Thymus (tissue), 11 donors: ENCODE data around the gene CYP2A13. TPM values are rescaled to one million over a fixed set of nuclear protein-coding genes. Genes with fewer than 3 reads are reported as not detected.
"Not testable (repeated sequence)": the region's sequence is repeated elsewhere in the genome, so short reads cannot be mapped to it uniquely, and the experiment has no call there.

Source experiments
- DNase-seq, 9 donors: peaks; one replicate each; pipeline ENCODE4 v3.0.0-alpha.2; 2013; ENCODE audit warnings: low spot score in 9 of 9, low read depth in 6 of 9, missing footprints in 1 of 9
- H3K27ac ChIP-seq, 2 donors: one replicate each; pipeline ENCODE4 v1.5.1; 2013; ENCODE audit warnings: control low read depth in 1 of 2, low read depth in 1 of 2, low read length in 1 of 2, mild to moderate bottlenecking in 1 of 2, moderate library complexity in 1 of 2
- H3K27me3 ChIP-seq, 2 donors: one replicate each; pipeline ENCODE4 v1.5.1; 2013; ENCODE audit warnings: low read length in 1 of 2; ENCODE audit not compliant: control insufficient read depth in 2 of 2, insufficient read depth in 1 of 2
- H3K36me3 ChIP-seq, 2 donors: one replicate each; pipeline ENCODE4 v1.5.1; 2013; ENCODE audit warnings: low read length in 1 of 2, mild to moderate bottlenecking in 1 of 2, moderate library complexity in 1 of 2; ENCODE audit not compliant: control insufficient read depth in 2 of 2, insufficient read depth in 2 of 2
- H3K4me1 ChIP-seq, 2 donors: one replicate each; pipeline ENCODE4 v1.5.1; 2013; ENCODE audit warnings: low read length in 2 of 2; ENCODE audit not compliant: control insufficient read depth in 2 of 2, insufficient read depth in 2 of 2
- H3K4me3 ChIP-seq, 2 donors: one replicate each; pipeline ENCODE4 v1.5.1; 2013; ENCODE audit warnings: low read length in 2 of 2, control low read depth in 1 of 2, mild to moderate bottlenecking in 1 of 2
- H3K9me3 ChIP-seq, 2 donors: one replicate each; pipeline ENCODE4 v1.5.1; 2013; ENCODE audit warnings: low read length in 1 of 2, mild to moderate bottlenecking in 1 of 2; ENCODE audit not compliant: control insufficient read depth in 2 of 2, insufficient read depth in 1 of 2
- WGBS: extraction: QIAGEN DNeasy Blood & Tissue Kit; methylation state at CpG from one replicate; pipeline ENCODE4 v1.1.7; 2013; 5-methylcytosine and 5-hydroxymethylcytosine counted together
- polyA plus RNA-seq: library from polyadenylated mRNA; stranded (reverse); fragments of 200-250 nt; gene quantifications from one replicate; pipeline ENCODE4 v1.2.3, GENCODE V29; 2013
- total RNA-seq: library from RNA; stranded (reverse); fragments of 120-200 nt; gene quantifications from one replicate; pipeline ENCODE4 v1.2.4, GENCODE V29; 2013
- donor health status: healthy.

Gene CYP2A13
- total and polyA plus RNA-seq, 2 donors, result 0.05 TPM; not detected in 1

- WGBS, result 85% methylated on average over 7 of the region's 7 CpGs
- H3K4me1 ChIP-seq, H3K27ac ChIP-seq, DNase-seq, H3K36me3 ChIP-seq, H3K4me3 ChIP-seq, H3K9me3 ChIP-seq: not testable (repeated sequence)
- H3K27me3 ChIP-seq, result peaks cover 0 to 18% of the 10 kb centered on the region in 2 donors
Measured at GRCh38 chr19:41127362-41127761, 39.1 kb downstream of the CYP2A13 start.

GRCh38 chr19:41127801-41128300, 39.6 kb downstream of the CYP2A13 start:
- peaks cover 0 to 18% of the 10 kb centered on the region in 2 donors for H3K27me3 ChIP-seq
- not testable (repeated sequence) for H3K9me3 ChIP-seq, H3K36me3 ChIP-seq, H3K4me3 ChIP-seq, H3K27ac ChIP-seq, H3K4me1 ChIP-seq
- peak in 4 of 9 donors; percentile 1 to 34 (median 20) for DNase-seq
- 1% methylated on average over 29 of the region's 29 CpGs for WGBS

DNA sequence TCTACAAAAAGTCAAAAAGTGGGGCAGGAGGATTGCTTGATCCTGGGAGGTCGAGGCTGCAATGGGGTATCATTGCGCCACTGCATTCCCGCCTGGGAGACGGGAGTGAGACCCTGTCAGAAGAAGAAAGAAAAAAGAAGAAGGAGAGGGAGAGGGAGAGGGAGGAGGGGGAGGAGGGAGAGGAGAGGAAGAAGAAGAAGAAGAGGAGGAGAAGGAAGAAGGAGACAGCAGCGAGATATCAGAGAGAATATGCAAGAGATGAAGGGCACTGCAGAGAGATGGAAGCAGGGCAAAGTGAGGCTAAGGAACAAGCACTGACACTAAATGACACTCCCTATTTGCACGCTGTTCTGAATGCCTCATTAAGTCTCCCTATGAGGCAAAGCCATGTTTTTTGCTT, 40.4 kb downstream of the CYP2A13 start:
- no peak overlapping the region for H3K4me3 ChIP-seq
- H3K36me3 ChIP-seq, result no peaks in the 10 kb centered on the region
- no peaks in the 10 kb centered on the region for H3K9me3 ChIP-seq
- no peak overlapping the region for H3K27ac ChIP-seq
- WGBS, result 77% methylated on average over 6 of the region's 6 CpGs
- H3K4me1 ChIP-seq, result no peaks in the 10 kb centered on the region
- H3K27me3 ChIP-seq, result peaks cover 0 to 18% of the 10 kb centered on the region in 2 donors
- no peak for DNase-seq

DNA sequence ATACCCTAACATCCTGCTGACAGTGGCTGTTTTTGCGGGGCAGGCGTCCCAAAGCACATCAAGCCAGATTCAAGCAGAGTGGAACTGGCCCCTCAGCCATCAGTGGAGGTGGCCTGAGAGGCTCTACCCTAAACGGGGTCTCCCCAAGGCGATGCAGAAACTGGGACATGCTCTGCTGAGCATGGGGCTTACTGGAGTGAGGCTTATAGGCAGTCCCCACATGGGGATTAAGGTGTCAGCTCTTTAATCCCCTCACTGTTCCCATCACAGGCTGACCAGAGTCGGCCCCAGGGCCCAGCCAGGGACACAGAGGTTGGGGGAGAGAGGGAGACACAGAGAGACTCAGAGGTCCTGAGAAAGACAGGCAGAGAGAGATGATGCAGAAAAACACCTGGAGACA, 42.9 kb downstream of the CYP2A13 start:
- Histone ChIP-seq H3K9me3 (no peaks in the 10 kb centered on the region), H3K4me3 (no peak overlapping the region), H3K27me3 (peaks cover 9 to 43% of the 10 kb centered on the region in 2 donors), H3K4me1 (peaks cover 0 to 3% of the 10 kb centered on the region in 2 donors), H3K27ac (no peak overlapping the region), H3K36me3 (no peaks in the 10 kb centered on the region)
- 85% methylated on average over 5 of the region's 5 CpGs for WGBS
- DNase-seq, result no peak

GRCh38 chr19:41133260-41133659, 45.0 kb downstream of the CYP2A13 start:
- H3K27me3 ChIP-seq, result peaks cover 13 to 51% of the 10 kb centered on the region in 2 donors
- no peak overlapping the region for H3K4me3 ChIP-seq
- no peak overlapping the region for H3K27ac ChIP-seq
- 64% methylated on average over 3 of the region's 3 CpGs for WGBS
- no peaks in the 10 kb centered on the region for H3K9me3 ChIP-seq
- H3K36me3 ChIP-seq, result no peaks in the 10 kb centered on the region
- peaks cover 0 to 3% of the 10 kb centered on the region in 2 donors for H3K4me1 ChIP-seq
- no peak for DNase-seq

GRCh38 chr19:41134616-41135015, 46.4 kb downstream of the CYP2A13 start:
- Histone ChIP-seq H3K9me3 (no peaks in the 10 kb centered on the region), H3K4me1 (peaks cover 0 to 3% of the 10 kb centered on the region in 2 donors), H3K27ac (no peak overlapping the region), H3K4me3 (no peak overlapping the region), H3K27me3 (peaks cover 13 to 41% of the 10 kb centered on the region in 2 donors), H3K36me3 (no peaks in the 10 kb centered on the region)
- DNase-seq, result no peak
- WGBS, result 87% methylated on average over 20 of the region's 20 CpGs

DNA sequence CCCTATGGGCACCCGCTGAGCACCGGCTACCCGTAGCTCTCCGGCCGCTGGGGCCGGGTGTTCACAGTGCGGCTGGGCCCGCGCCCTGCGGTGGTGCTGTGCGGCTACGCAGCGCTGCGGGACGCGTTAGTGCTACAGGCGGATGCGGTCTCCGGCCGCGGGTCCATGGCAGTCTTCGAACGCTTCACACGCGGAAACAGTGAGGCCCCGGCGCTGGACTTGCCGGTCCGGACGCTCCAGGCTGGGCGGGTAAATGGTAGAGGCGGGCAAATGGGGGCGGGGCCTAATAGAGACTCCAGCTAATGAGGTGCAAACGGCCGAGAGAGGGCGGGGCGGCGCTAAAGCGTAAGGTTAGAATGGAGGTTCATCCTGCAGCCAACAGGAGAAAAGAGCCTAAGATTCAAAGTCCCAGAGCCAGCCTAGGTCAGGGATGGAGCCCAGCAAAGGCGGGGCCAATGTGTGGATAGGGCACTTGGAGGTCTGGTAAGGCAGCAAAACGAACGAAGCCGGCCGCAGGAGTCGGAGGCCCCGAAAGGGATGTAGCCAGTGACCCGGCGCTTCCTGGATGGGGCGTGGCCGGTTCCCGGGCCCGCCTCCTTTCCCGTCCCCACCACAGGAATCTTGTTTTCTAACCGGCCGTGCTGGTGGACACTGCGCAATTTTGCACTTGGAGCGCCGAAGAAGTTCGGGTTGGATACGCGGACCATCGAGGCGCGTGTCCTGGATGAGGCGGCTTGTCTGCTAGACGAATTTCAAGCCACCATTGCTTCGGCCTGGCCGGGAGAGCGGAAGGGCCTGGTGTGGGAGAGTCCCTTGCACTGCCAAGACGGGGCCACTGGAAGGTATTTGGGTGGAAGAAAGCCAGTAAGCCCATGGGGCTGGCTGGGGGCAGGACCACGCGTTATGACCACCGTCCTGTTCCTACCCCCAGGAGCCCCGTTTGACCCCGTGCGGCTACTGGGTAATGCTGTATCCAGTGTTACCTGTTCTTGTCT, 47.4 kb downstream of the CYP2A13 start:
- not testable (repeated sequence) for H3K36me3 ChIP-seq, H3K4me1 ChIP-seq, H3K27ac ChIP-seq, H3K9me3 ChIP-seq
- peak in 1 of 9 donors; percentile 9 for DNase-seq
- WGBS, result 14% methylated on average over 71 of the region's 76 CpGs
- Histone ChIP-seq H3K4me3 (peak overlapping the region; percentile 24 to 29), H3K27me3 (peaks cover 13 to 41% of the 10 kb centered on the region in 2 donors)

DNA sequence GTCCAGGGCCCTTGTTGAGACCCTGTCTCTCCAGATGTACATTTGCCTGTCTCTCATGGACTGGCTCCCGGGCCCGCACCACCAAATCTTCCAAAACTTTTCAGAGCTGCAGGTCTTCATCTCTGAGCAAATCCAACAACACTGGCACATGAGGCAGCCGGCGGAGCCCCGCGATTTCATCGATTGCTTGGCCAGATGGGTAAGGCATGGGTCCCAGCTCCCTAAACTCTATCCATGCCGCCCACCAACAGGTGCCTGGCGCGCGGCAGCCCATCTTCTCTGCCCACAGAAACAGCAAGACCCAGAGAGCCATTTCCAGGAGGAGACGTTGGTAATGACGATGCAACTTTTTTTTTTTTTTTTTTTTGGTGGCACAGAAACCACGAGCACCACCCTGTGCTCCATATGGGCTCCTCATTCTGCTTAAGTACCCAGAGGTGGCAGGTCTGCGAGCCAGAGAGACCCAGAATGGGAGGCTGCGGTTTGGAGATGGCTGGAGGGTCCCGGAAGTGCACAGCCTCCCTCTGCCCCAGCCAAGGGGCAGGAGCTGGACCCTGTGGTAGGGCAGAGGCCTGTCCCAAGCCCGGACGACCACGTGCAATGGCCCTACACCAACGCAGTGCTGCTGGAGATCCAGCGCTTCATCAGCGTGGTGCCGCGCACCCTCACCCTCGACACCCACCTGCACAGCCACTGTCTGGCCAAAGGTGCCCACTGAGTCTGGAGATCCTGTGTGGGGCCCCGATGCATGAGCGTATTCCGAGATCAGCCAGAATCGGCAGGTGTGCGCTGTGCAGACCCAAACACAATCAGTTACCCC, 48.6 kb downstream of the CYP2A13 start:
- Histone ChIP-seq H3K4me3 (no peak overlapping the region), H3K4me1 (peaks cover 0 to 3% of the 10 kb centered on the region in 2 donors), H3K36me3 (no peaks in the 10 kb centered on the region), H3K27ac (no peak overlapping the region), H3K27me3 (peaks cover 13 to 37% of the 10 kb centered on the region in 2 donors), H3K9me3 (no peaks in the 10 kb centered on the region)
- no peak for DNase-seq
- WGBS, result 80% methylated on average over 31 of the region's 31 CpGs
